Measurements from ENCODE around the gene TPPP3.

DNA sequence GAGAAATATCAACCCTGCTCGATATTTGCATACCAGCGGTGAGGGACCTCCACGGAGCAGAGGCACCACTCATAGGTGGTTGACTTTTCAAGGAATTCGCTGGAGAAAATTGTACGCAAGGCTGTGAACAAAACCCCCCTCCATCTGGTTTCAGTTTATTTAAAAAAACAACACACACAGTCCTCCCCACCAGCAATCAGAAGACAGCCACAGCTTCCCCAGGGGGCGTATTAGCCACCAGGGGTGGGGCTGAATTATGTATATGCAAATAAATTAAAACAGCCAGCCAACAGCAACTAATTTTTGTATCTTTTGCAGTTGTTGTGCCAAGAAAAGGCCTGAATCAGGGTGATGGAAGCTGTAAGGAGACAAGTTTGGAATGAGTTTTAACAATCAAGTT is 31.8 kb upstream of the TPPP3 start:
- TF ChIP-seq, protein P1, sequence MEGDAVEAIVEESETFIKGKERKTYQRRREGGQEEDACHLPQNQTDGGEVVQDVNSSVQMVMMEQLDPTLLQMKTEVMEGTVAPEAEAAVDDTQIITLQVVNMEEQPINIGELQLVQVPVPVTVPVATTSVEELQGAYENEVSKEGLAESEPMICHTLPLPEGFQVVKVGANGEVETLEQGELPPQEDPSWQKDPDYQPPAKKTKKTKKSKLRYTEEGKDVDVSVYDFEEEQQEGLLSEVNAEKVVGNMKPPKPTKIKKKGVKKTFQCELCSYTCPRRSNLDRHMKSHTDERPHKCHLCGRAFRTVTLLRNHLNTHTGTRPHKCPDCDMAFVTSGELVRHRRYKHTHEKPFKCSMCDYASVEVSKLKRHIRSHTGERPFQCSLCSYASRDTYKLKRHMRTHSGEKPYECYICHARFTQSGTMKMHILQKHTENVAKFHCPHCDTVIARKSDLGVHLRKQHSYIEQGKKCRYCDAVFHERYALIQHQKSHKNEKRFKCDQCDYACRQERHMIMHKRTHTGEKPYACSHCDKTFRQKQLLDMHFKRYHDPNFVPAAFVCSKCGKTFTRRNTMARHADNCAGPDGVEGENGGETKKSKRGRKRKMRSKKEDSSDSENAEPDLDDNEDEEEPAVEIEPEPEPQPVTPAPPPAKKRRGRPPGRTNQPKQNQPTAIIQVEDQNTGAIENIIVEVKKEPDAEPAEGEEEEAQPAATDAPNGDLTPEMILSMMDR (conservative IDR thresholded peaks at IDR 0.05; ENCODE audit: low read depth, low read length): no peak
- no peak for TF ChIP-seq EZH2 (IDR thresholded peaks at IDR 0.05; ENCODE audit: borderline replicate concordance, low read depth, low read length, poor library complexity, severe bottlenecking)
